Fibroblast of skin of left quadriceps (primary cell): ENCODE measurements around the gene CCDC92B.
"Not testable (repeated sequence)": the region's sequence is repeated elsewhere in the genome, so short reads cannot be mapped to it uniquely, and the experiment has no call there.

ENCODE experiments used
- DNase-seq, 2 experiments: peaks; one replicate each; pipeline ENCODE4 v3.0.0-alpha.2; 2013; ENCODE audit warnings: low read depth in 2 of 2

Gene CCDC92B

DNA sequence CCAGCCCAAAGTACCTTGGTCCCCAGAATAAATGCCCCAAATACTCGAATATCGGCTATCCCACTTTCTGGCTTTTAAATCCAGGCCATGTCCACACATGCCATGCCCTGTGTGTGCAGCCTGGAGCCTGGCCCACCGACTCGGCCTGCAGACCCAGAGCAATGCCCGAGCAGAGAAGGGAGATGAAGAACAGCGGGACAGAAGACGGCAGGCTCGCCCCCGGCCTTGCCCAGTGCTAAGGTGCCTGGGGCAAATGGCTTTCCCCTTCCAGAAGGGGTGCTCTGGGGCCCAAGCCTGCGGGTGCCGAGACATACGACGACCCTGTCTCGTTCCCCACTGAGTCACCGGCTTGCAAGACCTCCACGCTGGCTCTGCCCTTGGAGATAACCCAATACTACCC, 45.8 kb downstream of the CCDC92B start:
- DNase-seq = no peak

DNA sequence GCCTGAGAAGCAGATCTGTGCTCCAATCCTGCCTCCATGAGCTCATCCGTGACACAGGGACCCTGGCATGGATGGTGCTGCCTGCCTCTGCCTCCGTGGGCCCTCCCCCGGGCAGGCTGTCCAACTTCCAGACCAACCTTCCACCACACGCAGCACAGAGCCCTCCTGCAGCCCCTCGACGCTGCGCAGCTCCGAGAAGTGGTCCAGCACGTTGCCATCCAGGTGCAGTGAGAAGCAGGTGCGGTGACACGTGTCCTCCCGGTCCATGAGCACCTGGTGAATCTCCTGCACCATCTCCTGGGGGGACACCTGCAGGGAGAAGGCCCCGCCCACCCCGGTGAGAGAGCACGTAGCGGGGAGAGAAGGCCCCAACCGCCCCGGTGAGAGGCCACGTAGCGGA, 46.3 kb downstream of the CCDC92B start:
- DNase-seq = no peak

DNA sequence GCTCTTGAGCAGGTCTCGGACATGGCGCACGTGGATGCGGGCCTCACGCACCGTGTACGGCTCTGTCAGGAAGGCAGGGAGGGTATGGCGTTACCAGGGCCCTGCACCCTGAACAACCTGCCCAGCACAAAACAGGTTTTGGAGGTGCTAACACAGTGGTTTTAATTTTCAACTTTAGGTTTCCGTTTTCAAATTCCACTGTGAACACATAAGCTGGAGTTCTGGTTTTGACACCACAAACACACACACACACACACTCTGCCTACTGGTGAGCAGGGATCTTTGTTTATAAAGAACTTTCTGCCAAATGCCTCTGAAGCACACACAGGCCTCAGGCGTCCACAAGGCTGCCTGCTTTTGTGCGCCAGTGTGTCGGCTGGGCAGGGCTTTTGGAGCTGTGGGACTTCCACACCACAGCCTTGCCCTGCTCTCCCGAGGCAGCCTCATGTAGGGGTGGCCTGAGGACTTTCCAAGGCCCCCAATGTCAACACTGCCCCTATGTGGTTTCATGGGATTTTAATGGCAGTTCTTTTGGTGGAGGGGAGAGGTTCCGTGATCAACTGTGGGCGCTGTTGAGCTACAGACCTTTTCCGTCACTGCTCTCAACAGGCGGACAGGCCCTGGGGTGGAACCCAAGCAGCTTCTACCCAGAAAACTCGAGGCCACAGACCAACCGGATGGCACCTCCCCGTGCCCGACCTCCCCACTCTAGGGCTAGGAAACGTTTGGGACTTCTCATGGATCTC, 47.3 kb downstream of the CCDC92B start:
- DNase-seq = no peak

DNA sequence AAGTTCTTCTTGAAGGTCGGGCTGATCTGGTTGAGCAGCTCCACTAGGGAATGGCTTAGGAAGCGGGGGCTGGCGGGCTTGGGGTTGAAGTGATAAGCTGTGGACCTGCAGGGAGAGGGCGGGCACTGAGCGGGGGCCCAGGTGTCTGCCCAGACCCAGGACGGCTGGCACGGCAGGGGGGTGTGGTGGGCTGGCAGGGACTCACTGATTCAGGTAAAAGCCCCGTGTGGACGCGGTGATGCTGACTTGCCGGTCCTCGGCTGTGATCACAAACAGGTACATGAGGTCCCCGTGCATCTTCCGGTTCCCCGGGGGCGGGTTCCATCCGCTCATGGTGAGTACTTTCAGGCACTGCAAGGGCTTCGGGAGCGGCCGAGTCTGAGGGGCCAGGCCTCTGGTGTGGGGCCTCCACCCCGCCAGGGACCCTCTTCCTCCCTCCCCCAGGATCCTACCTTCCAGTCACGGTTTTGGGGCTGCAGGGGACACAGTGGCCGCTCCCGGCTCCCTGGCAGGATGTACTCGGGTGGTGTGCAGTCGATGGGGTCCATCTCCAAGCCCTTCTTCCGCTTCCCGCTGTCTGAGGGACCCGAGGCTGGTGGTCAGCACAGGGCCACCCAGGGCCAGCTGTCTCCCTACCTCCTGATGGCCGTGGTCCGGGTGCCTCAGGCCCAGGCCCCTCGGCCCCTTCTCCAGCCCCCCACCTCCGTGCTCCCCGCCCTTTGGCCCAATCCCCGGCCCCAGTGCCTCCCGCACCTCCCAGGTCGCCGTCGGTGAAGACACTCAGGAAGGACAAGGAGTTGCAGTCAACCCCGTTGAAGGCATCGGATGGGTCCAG, 48.1 kb downstream of the CCDC92B start:
- DNase-seq = no peak

DNA sequence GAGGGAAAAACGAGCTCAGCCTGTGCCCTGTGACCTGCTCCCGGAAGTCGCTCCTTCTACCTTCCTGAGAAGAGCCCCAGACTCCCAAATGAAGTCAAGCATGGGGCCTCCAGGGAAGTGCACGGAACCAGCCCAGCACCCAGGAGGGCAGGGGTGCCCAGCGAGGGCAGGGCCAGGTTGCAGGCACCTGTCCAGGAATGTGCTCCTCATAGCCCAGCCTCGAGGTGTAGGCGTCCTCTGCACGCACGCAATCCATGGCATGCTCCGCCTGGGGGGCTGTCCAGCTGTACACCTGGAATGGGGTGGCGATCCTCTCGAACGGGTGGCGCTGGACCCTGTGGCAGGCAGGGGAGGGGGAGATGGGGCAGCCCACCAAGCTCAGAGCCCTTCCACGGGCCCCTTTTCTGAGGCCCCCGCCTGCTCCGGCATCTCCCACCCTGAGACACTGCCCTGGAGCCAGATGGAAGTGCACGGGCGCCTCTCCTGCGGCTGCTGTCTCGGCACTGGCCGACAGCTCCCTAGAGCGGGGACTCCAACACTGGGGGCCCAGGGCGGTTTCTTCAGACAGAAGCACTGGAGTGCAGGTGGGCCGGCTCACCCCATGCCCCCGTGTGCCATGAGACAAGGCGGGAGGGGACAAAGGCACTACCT, 48.8 kb downstream of the CCDC92B start:
- DNase-seq = no peak

DNA sequence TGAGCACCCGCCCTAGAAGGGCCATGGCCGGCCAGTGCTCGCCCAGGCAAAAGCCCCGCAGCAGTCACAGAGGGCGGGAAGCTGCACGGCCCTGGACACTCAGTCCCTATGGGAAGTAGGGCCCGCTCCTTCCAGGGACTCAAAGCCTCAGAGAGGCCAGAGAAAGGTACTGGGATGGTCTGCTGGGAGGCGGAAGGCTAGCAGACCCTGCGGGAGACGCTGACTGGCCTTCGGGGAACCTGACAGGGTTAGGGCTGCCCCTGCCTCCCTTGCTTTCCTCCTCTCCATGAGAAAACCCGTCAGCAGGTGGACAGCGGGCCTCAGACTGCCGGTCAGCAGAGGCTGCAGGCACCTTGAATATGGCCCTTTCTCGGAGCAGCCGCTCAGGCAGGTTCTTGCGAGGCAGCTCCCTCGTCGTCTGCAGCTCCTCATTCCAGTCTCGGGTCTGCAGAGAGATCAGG, 49.4 kb downstream of the CCDC92B start:
- DNase-seq = no peak

DNA sequence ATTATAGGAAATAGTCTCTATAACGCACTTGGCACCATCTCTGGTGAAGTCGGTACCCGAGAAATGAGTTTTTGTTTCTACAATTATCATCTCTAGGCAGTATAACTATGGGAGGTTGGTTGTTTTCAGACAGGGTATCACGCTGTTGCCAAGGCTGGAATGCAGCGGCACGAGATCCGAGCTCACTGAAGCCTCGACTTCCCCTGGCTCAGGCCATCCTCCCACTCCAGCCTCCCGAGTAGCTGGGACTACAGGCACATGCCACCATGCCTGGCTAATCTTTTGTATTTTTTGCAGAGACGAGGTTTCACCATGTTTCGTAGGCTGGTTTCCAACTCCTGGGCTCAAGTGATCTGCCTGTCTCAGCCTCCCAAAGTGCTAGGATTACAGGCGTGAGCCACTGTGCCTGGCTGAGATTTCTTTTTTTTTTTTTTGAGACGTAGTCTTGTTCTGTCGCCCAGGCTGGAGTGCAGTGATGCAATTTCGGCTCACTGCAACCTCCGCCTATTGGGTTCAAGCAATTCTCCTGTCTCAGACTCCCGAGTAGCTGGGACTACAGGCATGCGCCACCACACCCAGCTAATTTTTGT, 50.1 kb downstream of the CCDC92B start:
- DNase-seq = not testable (repeated sequence)

DNA sequence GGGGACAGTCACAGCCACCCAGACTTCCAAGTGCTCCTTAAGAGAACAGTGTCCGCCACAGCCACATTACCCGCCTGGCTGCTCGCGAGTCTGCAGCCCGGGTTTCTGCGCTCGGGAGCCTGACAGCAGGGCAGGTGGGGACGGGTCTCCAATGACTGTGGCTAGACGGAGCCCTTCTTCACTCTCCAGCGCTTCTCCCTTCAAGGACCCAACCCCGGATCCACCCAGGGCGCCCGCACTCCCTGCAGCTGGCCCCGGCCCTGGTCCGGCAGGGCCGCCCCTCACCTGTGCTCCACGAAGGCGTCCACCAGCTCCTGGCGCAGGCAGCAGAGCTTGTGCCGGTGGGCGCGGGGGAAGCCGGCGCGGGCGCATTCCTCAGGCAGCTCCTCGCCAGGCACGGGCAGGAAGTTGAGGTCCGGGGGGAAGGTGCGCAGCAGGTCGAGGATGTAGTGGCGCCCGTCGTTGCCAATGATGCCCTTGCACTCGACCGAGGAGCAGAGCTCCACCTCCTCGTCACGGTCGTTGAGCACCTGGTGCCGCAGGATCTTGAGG, 51.8 kb downstream of the CCDC92B start:
- DNase-seq = no peak

DNA sequence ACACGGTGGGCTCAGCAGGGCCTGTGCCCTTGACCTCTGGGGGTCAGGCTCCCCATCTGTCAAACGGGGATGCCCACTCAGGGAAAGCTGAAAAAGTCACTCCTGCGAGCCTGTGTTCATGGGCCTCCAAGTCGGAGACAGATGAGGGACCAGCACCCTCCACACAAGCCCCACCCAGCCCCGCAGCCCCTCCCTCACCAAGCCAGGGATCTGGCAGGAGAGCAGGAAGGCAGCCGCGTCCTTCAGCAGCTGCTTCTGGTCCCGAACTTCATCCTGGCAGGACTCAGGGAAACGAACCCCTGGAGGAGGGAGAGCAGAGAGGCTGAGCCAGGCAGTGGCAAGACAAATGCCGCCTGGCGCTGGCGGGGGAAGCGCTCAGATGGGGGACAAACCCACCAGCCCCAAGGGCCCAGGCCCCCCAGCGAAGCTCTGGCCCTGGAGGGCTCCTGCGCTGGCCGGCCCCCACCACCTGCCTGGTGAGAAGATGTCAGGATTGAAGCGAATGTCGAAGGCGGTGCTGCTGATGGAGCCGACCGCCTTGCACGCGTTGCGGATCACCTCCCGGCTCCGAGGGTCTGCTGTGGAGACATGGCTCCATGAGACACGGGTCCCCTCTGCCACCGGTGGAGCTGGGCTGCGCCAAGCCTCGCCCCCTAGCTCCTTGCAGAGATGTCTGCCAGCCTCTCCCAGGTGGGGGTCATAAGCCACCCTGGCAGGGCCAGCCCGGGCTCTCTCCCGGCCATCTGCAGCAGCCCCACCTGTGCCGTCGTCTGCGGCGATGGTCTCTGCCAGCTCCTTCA, 53.3 kb downstream of the CCDC92B start:
- DNase-seq = no peak

DNA sequence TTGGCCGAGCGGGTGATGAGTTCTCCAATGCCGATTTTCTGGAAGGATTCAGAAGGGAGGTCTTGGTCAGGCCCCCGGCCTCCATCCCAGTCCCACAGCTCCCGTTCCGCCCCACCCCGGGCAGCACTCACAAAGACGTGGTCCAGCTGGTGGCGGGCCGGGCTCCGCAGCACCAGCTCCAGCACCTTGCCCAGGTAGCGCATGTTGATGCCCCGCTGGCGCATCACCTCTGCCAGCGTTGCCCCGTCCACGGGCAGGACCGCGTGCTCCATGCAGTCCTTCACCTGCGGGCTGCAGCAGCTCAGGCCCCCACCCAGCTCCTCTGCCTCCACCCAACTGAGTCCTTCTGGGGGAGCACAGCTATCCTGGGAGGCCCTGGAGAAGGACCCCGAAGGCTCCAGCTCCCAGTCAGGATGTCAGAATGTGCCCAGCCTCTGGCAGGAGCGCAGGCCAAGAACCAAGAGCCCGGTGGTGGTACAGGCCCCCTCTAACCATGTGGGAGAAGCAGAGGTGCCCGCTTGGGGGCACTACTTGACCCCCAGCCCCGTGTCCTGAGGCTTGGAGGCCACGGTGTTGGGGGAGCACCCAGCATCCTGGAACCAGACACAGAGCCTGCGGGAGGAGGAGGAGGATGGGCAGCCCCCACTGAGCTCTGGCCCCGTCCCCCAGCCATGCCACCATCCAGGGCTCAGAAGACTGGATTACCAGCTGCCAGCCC, 54.0 kb downstream of the CCDC92B start:
- no peak for DNase-seq

DNA sequence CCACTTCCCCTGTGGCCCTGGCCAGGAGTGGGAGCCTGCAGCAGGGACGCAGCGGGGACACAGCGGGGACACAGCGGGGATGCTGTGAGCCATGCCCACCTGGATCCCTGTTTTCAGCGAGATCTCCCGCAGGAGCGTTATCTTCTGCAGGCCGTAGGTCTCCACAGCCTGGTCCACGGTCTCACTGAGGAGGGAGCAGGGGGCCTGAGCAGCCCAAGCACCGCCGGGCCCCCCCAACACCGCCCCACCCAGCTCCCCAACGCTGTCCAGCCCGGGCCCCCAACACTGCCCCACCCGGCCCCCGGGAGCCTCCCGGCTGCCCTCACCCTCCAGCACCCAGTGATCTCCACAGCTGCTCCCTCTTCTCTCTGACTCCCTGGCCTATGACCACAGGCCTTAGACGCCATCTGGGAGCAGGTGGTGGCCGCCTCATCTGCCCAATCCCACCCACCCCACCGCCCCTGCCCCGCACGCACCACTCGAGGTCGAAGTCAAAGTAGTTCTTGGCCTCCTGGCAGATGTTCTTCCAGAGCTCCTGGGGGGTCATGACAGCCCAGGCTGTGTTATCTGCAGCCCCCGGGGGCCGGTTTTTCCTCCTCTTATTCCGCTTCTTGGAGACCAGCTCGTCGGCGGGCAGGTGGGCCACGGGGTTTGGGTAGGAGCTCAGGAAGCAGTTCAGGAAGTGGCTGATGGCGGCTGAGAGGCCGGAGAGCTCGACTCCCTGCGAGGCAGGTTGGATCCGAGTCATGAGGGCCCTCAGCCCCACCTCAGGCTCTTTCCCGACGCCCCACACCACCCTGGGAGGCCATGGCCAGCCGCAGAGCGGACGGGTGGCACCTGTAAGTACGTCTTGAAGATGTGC, 54.8 kb downstream of the CCDC92B start:
- DNase-seq = no peak

DNA sequence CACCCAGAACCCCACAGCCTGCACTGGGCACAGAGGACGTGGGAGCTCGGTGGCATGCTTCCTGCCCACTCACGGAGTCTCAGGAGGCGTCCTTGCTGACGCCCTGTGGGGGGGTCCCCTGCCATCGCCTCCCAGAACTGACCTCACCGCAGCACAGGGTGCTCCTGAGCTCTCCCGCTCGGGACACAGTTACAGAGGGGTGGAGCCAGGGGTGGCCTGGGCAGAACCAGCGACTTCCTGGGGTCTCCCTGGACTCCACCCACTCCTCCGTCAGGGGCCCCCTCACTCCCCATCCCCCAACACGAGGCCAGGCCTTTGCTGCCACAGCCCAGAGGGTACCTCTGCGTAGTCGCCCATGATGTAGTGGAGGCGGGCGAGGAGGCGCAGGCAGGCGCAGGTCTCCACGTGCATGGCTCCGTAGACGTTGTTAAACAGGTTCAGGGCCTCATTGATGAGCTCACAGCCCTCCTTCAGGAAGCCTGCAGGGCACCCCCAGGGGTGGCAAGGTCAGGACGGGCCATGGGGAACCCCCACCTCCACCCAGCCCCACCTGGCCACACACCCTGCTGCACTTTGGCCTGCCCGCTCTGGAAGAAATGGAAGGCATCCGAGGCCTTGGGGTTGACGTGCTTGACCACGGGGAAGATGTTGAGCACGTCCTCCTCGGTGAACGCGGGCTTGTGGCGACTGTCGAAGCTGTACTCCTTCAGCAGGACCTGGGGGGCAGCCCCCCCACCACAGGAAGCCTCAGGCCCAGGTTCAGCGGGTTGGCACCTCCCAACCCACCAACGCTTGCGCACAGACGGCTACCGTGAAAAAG, 55.7 kb downstream of the CCDC92B start:
- no peak for DNase-seq

DNA sequence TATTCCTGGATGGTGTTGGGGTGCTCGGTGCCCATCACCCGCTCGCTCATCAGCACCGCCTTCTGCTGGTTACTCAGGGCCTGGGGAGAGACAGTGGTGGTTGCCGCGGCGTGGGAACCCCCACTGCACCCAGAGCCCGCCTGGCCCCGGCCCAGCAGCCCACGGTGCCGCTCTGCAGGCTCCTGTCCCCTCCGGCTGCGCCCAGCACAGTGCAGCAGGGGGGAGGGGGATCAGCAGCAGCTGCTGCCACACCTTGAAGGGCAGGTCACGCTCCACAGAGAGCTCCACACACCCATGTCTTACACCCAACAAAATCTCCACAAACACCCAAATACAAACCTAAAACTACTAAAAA, 56.7 kb downstream of the CCDC92B start:
- DNase-seq = no peak

DNA sequence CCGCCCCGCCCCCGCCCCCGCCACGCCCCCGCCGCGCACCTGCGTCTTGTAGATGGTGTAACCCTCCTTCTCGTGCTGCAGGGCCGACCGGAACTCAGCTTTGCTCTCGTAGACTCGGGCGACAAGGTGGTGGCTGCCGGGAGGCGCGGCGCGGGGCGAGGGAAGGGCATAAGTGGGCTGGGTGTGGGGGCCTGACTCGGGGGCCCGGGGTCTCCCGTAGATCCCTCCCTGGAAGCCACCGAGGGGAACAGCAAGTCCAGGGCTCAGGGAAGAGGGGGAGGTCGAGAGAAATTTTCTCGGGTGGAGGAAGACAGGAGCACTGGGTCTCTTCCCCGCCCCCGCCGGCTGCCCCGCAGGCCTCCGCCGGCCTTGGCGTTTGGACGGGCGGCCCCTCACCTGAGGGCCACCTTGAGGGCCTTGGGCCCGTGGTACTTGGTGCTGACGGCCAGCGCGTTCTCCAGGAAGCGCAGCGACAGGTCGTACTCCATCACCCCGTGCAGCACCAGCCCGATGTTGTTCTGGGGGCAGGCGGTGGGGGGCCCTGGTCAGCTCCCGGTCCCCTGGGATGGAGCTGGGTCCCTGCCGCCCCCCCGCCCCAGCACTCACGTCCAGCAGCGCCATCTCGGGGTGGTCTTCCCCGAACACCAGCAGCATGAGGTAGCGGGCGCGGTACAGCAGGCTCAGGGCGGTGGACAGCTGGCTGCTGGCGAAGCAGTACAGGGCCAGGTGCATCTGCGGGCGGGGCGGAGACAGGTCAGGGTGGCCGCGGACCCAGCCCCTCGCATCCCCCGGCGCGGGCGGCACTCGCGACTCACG, 57.3 kb downstream of the CCDC92B start:
- no peak for DNase-seq

DNA sequence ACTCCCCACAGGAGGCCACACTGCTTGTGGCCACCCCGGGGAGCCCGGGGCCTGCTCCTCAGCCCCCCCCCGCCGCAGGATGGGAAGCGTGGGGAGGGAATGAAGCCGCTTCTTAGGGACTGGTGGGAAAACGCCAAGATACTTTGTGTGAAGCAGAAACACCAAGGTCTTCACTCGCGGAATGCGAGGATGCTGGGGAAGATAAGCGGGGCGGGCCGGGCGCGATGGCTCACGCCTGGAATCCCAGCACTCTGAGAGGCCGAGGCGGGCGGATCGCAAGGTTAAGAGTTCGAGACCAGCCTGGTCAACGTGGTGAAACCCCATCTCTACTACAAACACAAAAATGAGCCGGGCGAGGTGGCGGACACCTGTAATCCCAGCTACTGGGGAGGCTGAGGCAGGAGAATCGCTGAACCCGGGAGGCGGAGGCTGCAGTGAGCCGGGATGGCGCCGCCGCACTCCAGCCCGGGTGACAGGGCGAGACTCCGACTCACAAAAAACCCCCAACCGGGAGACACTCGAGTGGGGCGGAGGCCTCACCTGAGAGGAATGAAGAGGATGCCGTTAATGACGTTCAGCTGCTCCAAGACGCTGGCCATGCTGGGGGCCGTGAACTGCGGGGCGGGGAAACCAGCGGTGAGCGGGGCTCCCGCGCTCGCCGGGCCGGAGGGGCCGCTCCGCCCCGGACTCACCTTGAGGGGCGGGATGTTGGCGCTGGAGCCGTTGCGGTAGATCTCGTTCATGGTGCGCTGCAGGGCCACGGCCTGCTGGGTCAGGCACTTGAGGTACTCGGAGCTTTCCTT, 58.2 kb downstream of the CCDC92B start:
- DNase-seq = no peak

DNA sequence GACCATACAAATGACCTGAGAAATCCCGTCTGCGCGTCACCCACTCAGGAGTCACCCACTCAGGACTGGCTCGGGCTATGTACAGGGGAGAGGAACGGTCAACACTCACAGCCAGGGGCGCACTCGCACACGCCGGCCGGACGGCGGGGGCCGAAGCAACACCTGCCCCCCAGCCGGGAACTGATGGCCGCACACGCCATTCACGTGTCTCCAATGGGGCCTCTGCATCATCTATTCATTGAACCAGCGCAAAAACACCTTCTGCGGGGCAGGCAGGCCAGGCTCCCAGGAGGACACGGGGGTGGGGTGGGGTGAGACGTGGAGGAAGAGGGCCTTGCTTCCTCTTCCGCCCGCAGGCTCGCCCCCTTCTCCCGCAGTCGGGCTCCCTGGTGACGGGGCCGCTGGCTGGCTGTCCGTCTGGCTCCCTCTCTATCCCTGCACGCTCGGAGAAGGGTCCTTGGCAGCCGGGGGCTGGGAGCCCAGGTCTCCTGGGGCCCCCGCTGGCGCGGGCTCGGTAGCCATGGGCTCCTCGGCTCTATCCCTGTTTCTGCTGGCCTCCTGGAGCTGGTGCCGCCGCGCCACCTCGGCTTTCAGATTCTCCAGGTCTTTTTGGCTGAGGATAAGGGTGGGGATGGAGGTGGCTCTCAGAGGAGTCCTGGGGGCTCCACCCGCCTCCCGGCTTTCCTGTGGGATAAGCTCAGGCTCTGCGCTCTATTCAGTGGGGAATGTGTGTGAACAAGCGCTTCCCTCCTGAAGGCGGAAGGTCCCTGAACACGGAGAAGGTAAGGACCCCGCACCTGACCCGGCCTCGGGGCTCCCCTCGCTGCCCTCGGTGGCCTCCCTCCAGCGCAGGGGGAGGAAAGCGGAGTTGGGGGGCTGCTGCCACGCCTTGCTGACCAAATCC, 59.0 kb downstream of the CCDC92B start:
- no peak for DNase-seq
